Effector memory CD4-positive, alpha-beta T cell (primary cell): Measurements from ENCODE around the gene SEPTIN2.

Experiments
- DNase-seq, 3 donors: peaks; one replicate each; pipeline ENCODE4 v3.0.0-alpha.2; 2020
- H3K27ac ChIP-seq: 2 replicates; pipeline ENCODE4 v1.7.0; 2013; ENCODE audit warnings: mild to moderate bottlenecking, low read length, moderate library complexity; ENCODE audit not compliant: insufficient read depth, poor library complexity, severe bottlenecking
- H3K27me3 ChIP-seq: replicated peaks from 2 replicates; pipeline ENCODE4 v1.7.0; 2013; ENCODE audit warnings: mild to moderate bottlenecking, low read length; ENCODE audit not compliant: insufficient read depth, control insufficient read depth, poor library complexity, severe bottlenecking
- H3K36me3 ChIP-seq: 2 replicates; pipeline ENCODE4 v1.7.0; 2013; ENCODE audit warnings: mild to moderate bottlenecking, low read length, moderate library complexity; ENCODE audit not compliant: control insufficient read depth, insufficient read depth
- H3K4me1 ChIP-seq: 2 replicates; pipeline ENCODE4 v1.7.0; 2013; ENCODE audit warnings: low read length, mild to moderate bottlenecking; ENCODE audit not compliant: control insufficient read depth, insufficient read depth, poor library complexity, severe bottlenecking
- H3K4me3 ChIP-seq: 2 replicates; pipeline ENCODE4 v1.7.0; 2013; ENCODE audit warnings: low read length, low read depth, mild to moderate bottlenecking; ENCODE audit not compliant: insufficient read depth, poor library complexity, severe bottlenecking
- H3K9me3 ChIP-seq: 2 replicates; pipeline ENCODE4 v1.7.0; 2013; ENCODE audit warnings: mild to moderate bottlenecking, low read length, moderate library complexity; ENCODE audit not compliant: control insufficient read depth

SEPTIN2 gene

GRCh38 chr2:241323778-241324177 is 8.1 kb downstream of the SEPTIN2 start:
- peaks cover 7% of the 10 kb centered on the region for H3K4me1 ChIP-seq
- H3K36me3 ChIP-seq = peaks cover 23% of the 10 kb centered on the region
- H3K9me3 ChIP-seq = no peaks in the 10 kb centered on the region
- no peak overlapping the region for H3K27ac ChIP-seq
- no peak for DNase-seq
- H3K27me3 ChIP-seq = no peaks in the 10 kb centered on the region
- H3K4me3 ChIP-seq = no peak overlapping the region

GRCh38 chr2:241324775-241325174 is 9.1 kb downstream of the SEPTIN2 start:
- Histone ChIP-seq H3K4me3 (no peak overlapping the region), H3K9me3 (no peaks in the 10 kb centered on the region), H3K27ac (no peak overlapping the region), H3K27me3 (no peaks in the 10 kb centered on the region), H3K36me3 (peaks cover 23% of the 10 kb centered on the region), H3K4me1 (peaks cover 7% of the 10 kb centered on the region)
- DNase-seq = no peak

GRCh38 chr2:241325257-241325656 is 9.5 kb downstream of the SEPTIN2 start:
- DNase-seq = no peak
- H3K27ac ChIP-seq = no peak overlapping the region

GRCh38 chr2:241329669-241330615 is 14.2 kb downstream of the SEPTIN2 start:
- Histone ChIP-seq H3K9me3 (no peaks in the 10 kb centered on the region), H3K4me3 (no peak overlapping the region), H3K27me3 (no peaks in the 10 kb centered on the region), H3K27ac (no peak overlapping the region), H3K36me3 (peaks cover 29% of the 10 kb centered on the region), H3K4me1 (no peaks in the 10 kb centered on the region)
- DNase-seq = no peak

More at GRCh38 chr2:241325257-241325656, 9.5 kb downstream of the SEPTIN2 start:
- no peaks in the 10 kb centered on the region for H3K9me3 ChIP-seq
- peaks cover 23% of the 10 kb centered on the region for H3K36me3 ChIP-seq
- H3K4me1 ChIP-seq = peaks cover 5% of the 10 kb centered on the region
- no peaks in the 10 kb centered on the region for H3K27me3 ChIP-seq
- no peak overlapping the region for H3K4me3 ChIP-seq

- H3K9me3 ChIP-seq = no peaks in the 10 kb centered on the region
- H3K4me3 ChIP-seq = no peak overlapping the region
- H3K4me1 ChIP-seq = no peaks in the 10 kb centered on the region
- H3K27ac ChIP-seq = no peak overlapping the region
- H3K27me3 ChIP-seq = no peaks in the 10 kb centered on the region
- H3K36me3 ChIP-seq = peaks cover 25% of the 10 kb centered on the region
- DNase-seq = no peak
Measured at GRCh38 chr2:241330616-241330981, 14.9 kb downstream of the SEPTIN2 start.

- no peak overlapping the region for H3K4me3 ChIP-seq
- H3K27ac ChIP-seq = no peak overlapping the region
- no peaks in the 10 kb centered on the region for H3K4me1 ChIP-seq
- H3K27me3 ChIP-seq = no peaks in the 10 kb centered on the region
- no peaks in the 10 kb centered on the region for H3K9me3 ChIP-seq
- peaks cover 31% of the 10 kb centered on the region for H3K36me3 ChIP-seq
- DNase-seq = no peak
Measured at GRCh38 chr2:241334813-241335212, 19.1 kb downstream of the SEPTIN2 start.

GRCh38 chr2:241339839-241340630 is 24.3 kb downstream of the SEPTIN2 start:
- no peaks in the 10 kb centered on the region for H3K9me3 ChIP-seq
- DNase-seq = no peak
- H3K4me3 ChIP-seq = no peak overlapping the region
- H3K27me3 ChIP-seq = no peaks in the 10 kb centered on the region
- no peak overlapping the region for H3K27ac ChIP-seq
- H3K4me1 ChIP-seq = no peaks in the 10 kb centered on the region
- H3K36me3 ChIP-seq = peaks cover 47% of the 10 kb centered on the region

- Histone ChIP-seq H3K4me1 (no peaks in the 10 kb centered on the region), H3K27me3 (no peaks in the 10 kb centered on the region), H3K4me3 (no peak overlapping the region), H3K9me3 (no peaks in the 10 kb centered on the region), H3K27ac (no peak overlapping the region), H3K36me3 (peaks cover 54% of the 10 kb centered on the region)
- DNase-seq = no peak
Measured at GRCh38 chr2:241340631-241341163, 25.0 kb downstream of the SEPTIN2 start.

- no peaks in the 10 kb centered on the region for H3K9me3 ChIP-seq
- no peaks in the 10 kb centered on the region for H3K27me3 ChIP-seq
- H3K36me3 ChIP-seq = peaks cover 67% of the 10 kb centered on the region
- H3K4me3 ChIP-seq = no peak overlapping the region
- DNase-seq = no peak
- no peak overlapping the region for H3K27ac ChIP-seq
- no peaks in the 10 kb centered on the region for H3K4me1 ChIP-seq
Measured at GRCh38 chr2:241344925-241345651, 29.4 kb downstream of the SEPTIN2 start.
